Sigmoid colon (tissue), 3 donors: ENCODE results near the gene ZNF691.

Source experiments
- POLR2A ChIP-seq, 2 donors: fragments of 450-650 bp; IDR thresholded peaks; one replicate each; pipeline ENCODE4 v1.6.1; 2016; ENCODE audit warnings: antibody characterized with exemption in 2 of 2, mild to moderate bottlenecking in 2 of 2, moderate library complexity in 2 of 2
- TF ChIP-seq, protein P1 (sequence below), 4 experiments: fragments of 450-650 bp in 3 of 4; fragments of 200-600 bp in 1 of 4; IDR thresholded peaks; one replicate each; pipeline ENCODE4 v1.5.1; 2016 to 2019; ENCODE audit warnings: antibody characterized with exemption in 4 of 4, mild to moderate bottlenecking in 3 of 4, moderate library complexity in 2 of 4

DNA sequence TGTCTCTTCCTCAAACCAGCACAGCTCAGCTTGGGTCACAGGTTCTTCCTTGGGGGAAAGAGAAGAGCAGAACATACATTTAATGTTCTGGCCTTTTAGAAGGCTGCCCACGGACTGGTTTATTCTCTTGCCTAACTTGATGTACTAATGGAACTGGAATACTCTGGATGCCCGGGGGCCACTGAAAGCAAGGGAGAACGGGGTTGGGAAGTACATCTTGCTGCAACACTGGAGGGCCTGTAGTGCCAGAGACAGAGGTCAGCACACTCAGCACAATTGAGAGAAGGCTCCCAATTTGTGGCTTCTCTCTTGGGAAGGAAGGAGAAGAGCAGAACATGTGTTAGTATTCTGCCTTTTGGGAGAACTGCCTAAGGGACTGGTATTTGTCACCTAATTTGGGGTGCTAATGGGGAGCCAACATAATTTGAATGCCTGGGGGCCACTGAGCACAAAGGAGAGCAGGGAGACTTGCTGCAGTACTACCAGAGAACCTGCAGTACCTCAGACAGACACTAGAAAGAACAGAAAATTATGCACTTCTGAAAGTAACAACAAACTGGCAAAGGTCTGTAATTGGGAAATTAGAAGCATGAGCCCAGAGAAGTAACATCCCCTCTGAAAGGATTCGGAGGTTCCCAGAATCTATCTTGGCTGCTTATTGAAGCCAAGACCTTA, 14.1 kb downstream of the ZNF691 start:
- no peak for TF ChIP-seq POLR2A (IDR thresholded peaks at IDR 0.05)
- TF ChIP-seq, protein P1, sequence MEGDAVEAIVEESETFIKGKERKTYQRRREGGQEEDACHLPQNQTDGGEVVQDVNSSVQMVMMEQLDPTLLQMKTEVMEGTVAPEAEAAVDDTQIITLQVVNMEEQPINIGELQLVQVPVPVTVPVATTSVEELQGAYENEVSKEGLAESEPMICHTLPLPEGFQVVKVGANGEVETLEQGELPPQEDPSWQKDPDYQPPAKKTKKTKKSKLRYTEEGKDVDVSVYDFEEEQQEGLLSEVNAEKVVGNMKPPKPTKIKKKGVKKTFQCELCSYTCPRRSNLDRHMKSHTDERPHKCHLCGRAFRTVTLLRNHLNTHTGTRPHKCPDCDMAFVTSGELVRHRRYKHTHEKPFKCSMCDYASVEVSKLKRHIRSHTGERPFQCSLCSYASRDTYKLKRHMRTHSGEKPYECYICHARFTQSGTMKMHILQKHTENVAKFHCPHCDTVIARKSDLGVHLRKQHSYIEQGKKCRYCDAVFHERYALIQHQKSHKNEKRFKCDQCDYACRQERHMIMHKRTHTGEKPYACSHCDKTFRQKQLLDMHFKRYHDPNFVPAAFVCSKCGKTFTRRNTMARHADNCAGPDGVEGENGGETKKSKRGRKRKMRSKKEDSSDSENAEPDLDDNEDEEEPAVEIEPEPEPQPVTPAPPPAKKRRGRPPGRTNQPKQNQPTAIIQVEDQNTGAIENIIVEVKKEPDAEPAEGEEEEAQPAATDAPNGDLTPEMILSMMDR (IDR thresholded peaks at IDR 0.05): no peak
